MM.1S (cell line): ENCODE data around the gene KCNK7.

Source experiments
- EZH2 ChIP-seq: fragments of 300-600 bp; sonication (generic); optimal IDR thresholded peaks from 2 replicates; pipeline ENCODE3; 2017; ENCODE audit warnings: low read depth, mild to moderate bottlenecking, antibody characterized with exemption, low read length, mixed read lengths
- TF ChIP-seq, protein P1 (sequence below): fragments of 300-600 bp; sonication (generic); IDR thresholded peaks from 2 replicates; pipeline ENCODE4 v1.5.1; 2016; ENCODE audit warnings: antibody characterized with exemption, low read length, mixed read lengths

DNA sequence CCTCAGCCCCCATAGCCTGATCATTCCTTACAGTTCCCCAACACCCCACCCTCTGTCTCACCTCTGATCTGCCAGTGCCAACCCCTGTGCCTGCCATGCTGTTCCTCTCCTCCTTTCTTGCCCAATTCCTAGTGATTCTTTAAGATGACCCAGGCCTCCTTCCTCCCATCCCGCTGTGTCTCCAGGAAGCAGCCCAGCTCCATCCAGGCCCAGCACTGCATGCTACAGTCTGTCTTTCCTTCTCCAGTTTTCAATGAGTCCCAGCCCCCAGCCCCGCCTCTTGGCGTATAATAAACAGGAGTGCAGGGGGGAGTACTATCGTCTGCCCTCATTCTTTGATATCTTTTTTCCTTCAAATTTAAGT, 49.8 kb downstream of the KCNK7 start:
- TF ChIP-seq, protein P1, sequence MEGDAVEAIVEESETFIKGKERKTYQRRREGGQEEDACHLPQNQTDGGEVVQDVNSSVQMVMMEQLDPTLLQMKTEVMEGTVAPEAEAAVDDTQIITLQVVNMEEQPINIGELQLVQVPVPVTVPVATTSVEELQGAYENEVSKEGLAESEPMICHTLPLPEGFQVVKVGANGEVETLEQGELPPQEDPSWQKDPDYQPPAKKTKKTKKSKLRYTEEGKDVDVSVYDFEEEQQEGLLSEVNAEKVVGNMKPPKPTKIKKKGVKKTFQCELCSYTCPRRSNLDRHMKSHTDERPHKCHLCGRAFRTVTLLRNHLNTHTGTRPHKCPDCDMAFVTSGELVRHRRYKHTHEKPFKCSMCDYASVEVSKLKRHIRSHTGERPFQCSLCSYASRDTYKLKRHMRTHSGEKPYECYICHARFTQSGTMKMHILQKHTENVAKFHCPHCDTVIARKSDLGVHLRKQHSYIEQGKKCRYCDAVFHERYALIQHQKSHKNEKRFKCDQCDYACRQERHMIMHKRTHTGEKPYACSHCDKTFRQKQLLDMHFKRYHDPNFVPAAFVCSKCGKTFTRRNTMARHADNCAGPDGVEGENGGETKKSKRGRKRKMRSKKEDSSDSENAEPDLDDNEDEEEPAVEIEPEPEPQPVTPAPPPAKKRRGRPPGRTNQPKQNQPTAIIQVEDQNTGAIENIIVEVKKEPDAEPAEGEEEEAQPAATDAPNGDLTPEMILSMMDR = no peak
- no peak for TF ChIP-seq EZH2
